ENCODE data around the gene WFS1. TPM values are rescaled to one million over a fixed set of nuclear protein-coding genes. Genes with fewer than 3 reads are reported as not detected.

The WFS1 gene
- polyA plus RNA-seq, 1 of the 3 experiments (the other 2 are of a cell fraction), result 18.7 TPM

DNA sequence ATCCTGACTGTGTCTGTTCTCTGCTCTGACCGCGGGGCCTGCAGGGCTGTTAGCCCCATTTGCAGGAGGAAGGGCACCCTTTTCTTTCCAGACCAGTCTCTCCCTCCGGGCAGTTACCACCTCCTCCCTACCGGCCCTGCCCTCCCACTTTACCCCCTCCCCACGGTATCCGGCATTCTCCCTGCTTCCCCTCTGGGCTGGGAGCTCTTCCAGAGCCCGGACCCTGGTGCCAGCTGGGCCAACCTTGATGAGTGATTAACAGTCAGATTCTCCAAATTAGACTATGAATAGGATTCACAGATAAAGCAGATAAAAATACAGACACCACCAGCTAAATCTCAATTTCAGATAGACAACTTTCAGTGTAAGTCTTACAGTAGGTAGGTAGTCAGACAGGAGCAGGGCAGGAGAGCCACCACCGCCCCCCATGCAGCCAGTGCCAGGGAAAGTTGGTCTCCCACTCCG, 23.4 kb upstream of the WFS1 start:
- Histone ChIP-seq H3K27me3 (ENCODE audit: insufficient read depth) (no peaks in the 10 kb centered on the region; the same call in 1 of the 2 replicates), H3K27ac (ENCODE audit: low read depth in 2 of 2, low read length in 1 of 2) (peak overlapping the region in 1 of 2 experiments; percentile 62; a peak in 2 of 4 replicates), H3K36me3 (replicated peaks in 1 of 2; ENCODE audit: control insufficient read depth in 1 of 2, insufficient read depth in 2 of 2, low read length in 1 of 2) (no peaks in the 10 kb centered on the region), H3K4me3 (ENCODE audit: low read depth in 2 of 2, low read length in 1 of 2) (no peak overlapping the region), H3K9me3 (no peaks in the 10 kb centered on the region), H3K4me2 (no peak overlapping the region), H3K9me2 (no peaks in the 10 kb centered on the region), H3K4me1 (ENCODE audit: control insufficient read depth in 1 of 2, insufficient read depth in 2 of 2, low read depth in 1 of 2, low read length in 1 of 2) (peaks cover 0 to 32% of the 10 kb centered on the region in 2 experiments; a peak in 2 of 4 replicates), H4K20me1 (ENCODE audit: insufficient read depth) (no peaks in the 10 kb centered on the region), H3F3A (replicated peaks; ENCODE audit: insufficient read depth) (no peaks in the 10 kb centered on the region), H3K79me2 (ENCODE audit: insufficient read depth) (no peaks in the 10 kb centered on the region), H2AFZ (ENCODE audit: low read depth) (no peak overlapping the region), H3K9ac (no peak overlapping the region)
- CTCF ChIA-PET, result interaction anchor here (0.6 to 37.6 kb wide), 9 partner anchors 17 to 1485 kb away, joined by 3 to 1048 read pairs (median 6); partner anchors contain the start of gene WFS1
- POLR2A ChIA-PET, result interaction anchor here (0.7 kb wide), 1 partner anchor 47 kb away, joined by 3 read pairs; no protein-coding TSS in a partner anchor
- WGBS (ENCODE audit: low lambda C conversion rate), result 38% methylated on average over 9 of the region's 9 CpGs
- DNase-seq, result peak; percentile 78
- TF ChIP-seq GATA2 (CRISPR knock-in tag; IDR thresholded peaks at IDR 0.05) (peak; percentile 90), RFX5 (IDR thresholded peaks at IDR 0.05; ENCODE audit: low read length) (no peak), RCOR1 (IDR thresholded peaks at IDR 0.05; ENCODE audit: low read length) (peak; percentile 29; the same call in 1 of the 2 replicates), TCF12 (IDR thresholded peaks at IDR 0.05) (no peak), EP300 (IDR thresholded peaks at IDR 0.05; ENCODE audit: borderline replicate concordance in 1 of 2, low read depth in 1 of 2, low read length in 1 of 2) (peak in 1 of 2 experiments; percentile 61; a peak in 1 of 4 replicates), RXRA (IDR thresholded peaks at IDR 0.05; ENCODE audit: borderline replicate concordance, low read depth) (no peak), FOXJ3 (CRISPR knock-in tag; IDR thresholded peaks at IDR 0.05) (0 out of 2 replicates have a peak, but pooled peaks have one; percentile 42), TAF1 (IDR thresholded peaks at IDR 0.05; ENCODE audit: borderline replicate concordance, low read depth, low read length) (no peak), SIN3A (IDR thresholded peaks at IDR 0.05; ENCODE audit: borderline replicate concordance, low read depth, low read length) (no peak)

DNA sequence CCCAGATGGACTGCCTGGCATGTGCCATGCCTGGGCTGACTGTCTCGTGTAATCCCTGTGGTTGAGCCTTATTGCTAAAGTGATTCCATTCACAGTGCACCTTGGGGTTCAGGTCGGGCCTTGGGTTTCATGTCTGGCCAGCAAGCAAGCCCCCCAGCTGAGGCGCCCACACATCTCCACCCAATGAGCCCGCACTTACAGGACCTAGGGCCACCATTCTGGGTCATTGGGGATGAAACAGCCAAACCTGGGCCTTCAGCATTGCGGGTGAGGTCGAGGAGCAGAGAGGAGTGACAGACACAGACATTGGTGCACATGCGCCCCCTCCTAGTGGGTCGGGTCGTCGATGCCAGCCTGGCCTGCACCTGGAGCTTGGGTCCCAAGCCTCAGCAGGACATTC, 21.3 kb upstream of the WFS1 start:
- CTCF ChIA-PET, result interaction anchor here (0.9 to 37.6 kb wide), 9 partner anchors 9 to 300 kb away, joined by 3 to 1048 read pairs (median 6); partner anchors contain the start of gene WFS1
- H4K20me1 ChIP-seq (ENCODE audit: insufficient read depth), result no peaks in the 10 kb centered on the region

More for the DNA sequence above, 21.3 kb upstream of the WFS1 start:
- TF ChIP-seq EP300 (IDR thresholded peaks at IDR 0.05; ENCODE audit: borderline replicate concordance in 1 of 2, low read depth in 1 of 2, low read length in 1 of 2) (no peak), RAD21 (IDR thresholded peaks at IDR 0.05; ENCODE audit: low read length) (no peak), RCOR1 (IDR thresholded peaks at IDR 0.05; ENCODE audit: low read length) (no peak)
- no peaks in the 10 kb centered on the region for H3K9me2 ChIP-seq
- no peak overlapping the region for H3K27ac ChIP-seq (ENCODE audit: low read depth in 2 of 2, low read length in 1 of 2)
- POLR2A ChIA-PET, result interaction anchor here (0.7 kb wide), 1 partner anchor 60 kb away, joined by 3 read pairs; no protein-coding TSS in a partner anchor
- no peaks in the 10 kb centered on the region for H3K36me3 ChIP-seq (replicated peaks in 1 of 2; ENCODE audit: control insufficient read depth in 1 of 2, insufficient read depth in 2 of 2, low read length in 1 of 2)
- H3K4me2 ChIP-seq, result no peak overlapping the region
- no peaks in the 10 kb centered on the region for H3F3A ChIP-seq (replicated peaks; ENCODE audit: insufficient read depth)
- H3K9me3 ChIP-seq, result no peaks in the 10 kb centered on the region
- H3K79me2 ChIP-seq (ENCODE audit: insufficient read depth), result no peaks in the 10 kb centered on the region
- no peaks in the 10 kb centered on the region; the same call in 1 of the 2 replicates for H3K27me3 ChIP-seq (ENCODE audit: insufficient read depth)
- H2AFZ ChIP-seq (ENCODE audit: low read depth), result no peak overlapping the region
- H3K9ac ChIP-seq, result no peak overlapping the region
- 50% methylated on average over 6 of the region's 10 CpGs for WGBS (ENCODE audit: low lambda C conversion rate)
- no peak for DNase-seq
- H3K4me3 ChIP-seq (ENCODE audit: low read depth in 2 of 2, low read length in 1 of 2), result no peak overlapping the region
- H3K4me1 ChIP-seq (ENCODE audit: control insufficient read depth in 1 of 2, insufficient read depth in 2 of 2, low read depth in 1 of 2, low read length in 1 of 2), result peaks cover 0 to 32% of the 10 kb centered on the region in 2 experiments; a peak in 2 of 4 replicates
